IMR-90 (cell line): Measurements from ENCODE around the gene PLCL1. TPM values are rescaled to one million over a fixed set of nuclear protein-coding genes. Genes with fewer than 3 reads are reported as not detected.

Experiments used
- ATAC-seq: fragments of 200-7000 bp; cut with Tn5 transposase; 2 replicates; pipeline ENCODE4 v1.9.1; 2020; ENCODE audit warnings: low read depth, mild to moderate bottlenecking, moderate library complexity
- BruUV-seq: library from RNA; stranded (reverse); fragments of 400-500 nt; replicated peaks from 2 replicates; lab custom pipeline; 2021; lab: Mats Ljungman, UMichigan
- CTCF ChIA-PET: fragments of 300-600 bp; formaldehyde crosslinking; extraction: SDS; loops from one replicate; lab custom pipeline; 2021; ENCODE audit warnings: antibody characterized with exemption; lab: Yijun Ruan, JAX
- POLR2A ChIA-PET: fragments of 300-600 bp; sonication (Branson Sonifier 250); formaldehyde crosslinking; loops from one replicate; lab custom pipeline; 2022; ENCODE audit warnings: antibody characterized with exemption; ENCODE audit not compliant: unreplicated experiment; lab: Charles Lee
- DNase-seq: peaks from one replicate; pipeline ENCODE4 v3.0.0; 2013
- H2AFZ ChIP-seq: replicated peaks from 2 replicates; pipeline ENCODE3; 2013; ENCODE audit warnings: low read length, mild to moderate bottlenecking; ENCODE audit not compliant: poor library complexity
- H2AK5ac ChIP-seq: 2 replicates; pipeline ENCODE4 v1.6.1; 2013; ENCODE audit warnings: low read depth, low read length, inconsistent platforms
- H2AK9ac ChIP-seq: replicated peaks from 2 replicates; pipeline ENCODE3; 2013; ENCODE audit warnings: mild to moderate bottlenecking, low read depth, low read length, moderate library complexity; ENCODE audit not compliant: poor library complexity
- H2BK120ac ChIP-seq: 2 replicates; pipeline ENCODE4 v1.6.1; 2013; ENCODE audit warnings: low read depth, low read length, inconsistent platforms
- H2BK15ac ChIP-seq: 3 replicates; pipeline ENCODE4 v1.6.1; 2013; ENCODE audit warnings: low read depth, low read length, inconsistent platforms
- H2BK20ac ChIP-seq: 2 replicates; pipeline ENCODE4 v1.6.1; 2013; ENCODE audit warnings: low read depth, mild to moderate bottlenecking, inconsistent platforms, low read length, moderate library complexity
- H2BK5ac ChIP-seq: 2 replicates; pipeline ENCODE4 v1.6.1; 2013; ENCODE audit warnings: mild to moderate bottlenecking, low read depth, low read length, inconsistent platforms; ENCODE audit not compliant: poor library complexity, severe bottlenecking
- H3K14ac ChIP-seq: replicated peaks from 2 replicates; pipeline ENCODE4 v1.6.1; 2013; ENCODE audit warnings: low read depth, low read length, inconsistent platforms
- H3K18ac ChIP-seq: 2 replicates; pipeline ENCODE4 v1.6.1; 2013; ENCODE audit warnings: low read depth, low read length, control low read depth
- H3K23ac ChIP-seq: 2 replicates; pipeline ENCODE4 v1.6.1; 2013; ENCODE audit warnings: low read depth, low read length, inconsistent platforms
- H3K27ac ChIP-seq: 2 replicates; pipeline ENCODE4 v1.5.1; 2013; ENCODE audit warnings: mild to moderate bottlenecking, control low read depth, low read length; ENCODE audit not compliant: insufficient read depth
- H3K27me3 ChIP-seq: 2 replicates; pipeline ENCODE4 v1.6.1; 2013; ENCODE audit warnings: low read length; ENCODE audit not compliant: control insufficient read depth, insufficient read depth
- H3K36me3 ChIP-seq: 2 replicates; pipeline ENCODE4 v1.6.1; 2013; ENCODE audit warnings: low read length, mixed read lengths; ENCODE audit not compliant: control insufficient read depth, insufficient read depth
- H3K4ac ChIP-seq: 2 replicates; pipeline ENCODE4 v1.6.1; 2013; ENCODE audit warnings: low read depth, low read length, inconsistent platforms
- H3K4me1 ChIP-seq: 2 replicates; pipeline ENCODE4 v1.6.1; 2013; ENCODE audit warnings: low read length, mixed read lengths; ENCODE audit not compliant: control insufficient read depth, insufficient read depth
- H3K4me2 ChIP-seq: 2 replicates; pipeline ENCODE4 v1.6.1; 2013; ENCODE audit warnings: low read depth, mild to moderate bottlenecking, control low read depth, low read length, moderate library complexity
- H3K4me3 ChIP-seq: 2 replicates; pipeline ENCODE4 v1.5.1; 2013; ENCODE audit warnings: low read depth, mild to moderate bottlenecking, control low read depth, low read length, moderate library complexity; ENCODE audit not compliant: insufficient read depth
- H3K56ac ChIP-seq: 2 replicates; pipeline ENCODE4 v1.6.1; 2013; ENCODE audit warnings: low read length, inconsistent platforms; ENCODE audit not compliant: insufficient read depth; ENCODE audit errors: extremely low read depth
- H3K79me1 ChIP-seq, 2 experiments: 2 replicates each; pipeline ENCODE4 v1.6.1; 2013; ENCODE audit warnings: low read length in 2 of 2, inconsistent platforms in 1 of 2, low read depth in 1 of 2
- H3K9ac ChIP-seq: 2 replicates; pipeline ENCODE4 v1.6.1; 2013; ENCODE audit warnings: low read depth, low read length, control low read depth
- H3K9me1 ChIP-seq: 2 replicates; pipeline ENCODE4 v1.6.1; 2013; ENCODE audit warnings: low read length, inconsistent platforms; ENCODE audit not compliant: insufficient read depth
- H3K9me3 ChIP-seq: 2 replicates; pipeline ENCODE4 v1.6.1; 2013; ENCODE audit warnings: low read length; ENCODE audit not compliant: control insufficient read depth, insufficient read depth
- H4K20me1 ChIP-seq: 2 replicates; pipeline ENCODE4 v1.6.1; 2013; ENCODE audit warnings: low read length, inconsistent platforms; ENCODE audit not compliant: insufficient read depth
- H4K5ac ChIP-seq: 2 replicates; pipeline ENCODE4 v1.6.1; 2013; ENCODE audit warnings: mild to moderate bottlenecking, low read depth, low read length, control low read depth
- H4K8ac ChIP-seq, 2 experiments: 2 replicates each; pipeline ENCODE4 v1.6.1; 2013; ENCODE audit warnings: low read depth in 2 of 2, low read length in 2 of 2, control low read depth in 1 of 2, inconsistent platforms in 1 of 2
- H4K91ac ChIP-seq: 2 replicates; pipeline ENCODE4 v1.6.1; 2013; ENCODE audit warnings: low read depth, low read length, inconsistent platforms; ENCODE audit not compliant: insufficient read depth
- BHLHE40 ChIP-seq: fragments of 150-350 bp; IDR thresholded peaks from 2 replicates; pipeline ENCODE4 v1.6.1; 2016; ENCODE audit warnings: mild to moderate bottlenecking, low read depth, low read length
- CTCF ChIP-seq: conservative IDR thresholded peaks from 2 replicates; pipeline ENCODE4 v1.5.1; 2012; ENCODE audit warnings: mild to moderate bottlenecking, low read depth, low read length, improper control_type of control experiment
- ELK1 ChIP-seq: fragments of 150-350 bp; IDR thresholded peaks from 2 replicates; pipeline ENCODE4 v1.6.1; 2016; ENCODE audit warnings: low read depth, mild to moderate bottlenecking, low read length, moderate library complexity, borderline replicate concordance
- FOS ChIP-seq: fragments of 150-350 bp; IDR thresholded peaks from 2 replicates; pipeline ENCODE4 v1.6.1; 2016; ENCODE audit warnings: low read depth, low read length
- MAZ ChIP-seq: IDR thresholded peaks from 2 replicates; pipeline ENCODE4 v1.6.1; 2012; ENCODE audit warnings: low read depth, mild to moderate bottlenecking, low read length, improper control_type of control experiment, moderate library complexity, borderline replicate concordance
- MXI1 ChIP-seq: IDR thresholded peaks from 2 replicates; pipeline ENCODE4 v1.6.1; 2012; ENCODE audit warnings: low read depth, mild to moderate bottlenecking, low read length, moderate library complexity, borderline replicate concordance
- RAD21 ChIP-seq: IDR thresholded peaks from 2 replicates; pipeline ENCODE4 v1.6.1; 2012; ENCODE audit warnings: low read length, improper control_type of control experiment
- RFX5 ChIP-seq: IDR thresholded peaks from 2 replicates; pipeline ENCODE4 v1.8.0; 2012; ENCODE audit warnings: low read depth, mild to moderate bottlenecking, low read length, moderate library complexity
- WGBS, 2 experiments: methylation state at CpG; one replicate each; pipeline versions ENCODE4 v1.1.5 to v1.1.7; 2013; ENCODE audit warnings: missing lambda C conversion rate in 2 of 2; ENCODE audit not compliant: insufficient read length in 1 of 2; ENCODE audit errors: extremely low coverage in 2 of 2; 5-methylcytosine and 5-hydroxymethylcytosine counted together
- dilution Hi-C: fragments of 300-500 bp; cut with HindIII; formaldehyde crosslinking; loops from one replicate; pipeline ENCODE4 v1.14.3; 2018; ENCODE audit warnings: low sequenced_read_pairs; ENCODE audit not compliant: unreplicated experiment
- in situ Hi-C: fragments of 300-500 bp; cut with MboI; formaldehyde crosslinking; loops from 3 replicates; pipeline ENCODE4 v1.14.3; 2019; ENCODE audit warnings: low sequenced_read_pairs, inconsistent platforms, mixed read lengths
- intact Hi-C: fragments of 100-400 bp; cut with micrococcal nuclease; formaldehyde crosslinking; loops from 2 replicates; pipeline ENCODE4 v1.10.0; 2022
- polyA plus RNA-seq, 3 experiments: library from polyadenylated mRNA; depleted of rRNA; stranded (reverse); fragments of >200 nt; gene quantifications; 2 replicates each; pipeline ENCODE4 v1.2.3, GENCODE V29; 2012; ENCODE audit warnings: low replicate concordance in 1 of 3
- total RNA-seq: library from RNA; depleted of rRNA; stranded (reverse); fragments of >200 nt; gene quantifications from 2 replicates; pipeline ENCODE4 v1.2.3, GENCODE V29; 2012

PLCL1 gene
- total and polyA plus RNA-seq, 2 of the 4 experiments (the other 2 are of a cell fraction): 0.14 to 0.18 TPM

GRCh38 chr2:197950006-197950405 lies 145.6 kb downstream of the PLCL1 start:
- in situ Hi-C loops: no loop called here

More at GRCh38 chr2:197950006-197950405, 145.6 kb downstream of the PLCL1 start:
- H3K18ac ChIP-seq: peak overlapping the region; percentile 6; the same call in 1 of the 2 replicates
- no TSS peak for BruUV-seq
- H3K4ac ChIP-seq: no peak overlapping the region
- no peaks in the 10 kb centered on the region for H3K36me3 ChIP-seq
- ChIA-PET POLR2A (no interaction called here), CTCF (no interaction called here)
- H2BK120ac ChIP-seq: no peak overlapping the region
- no CpG with 5 or more reads among the region's 3 CpGs for WGBS, 2 experiments
- H2BK20ac ChIP-seq: no peak overlapping the region
- intact Hi-C loops (no loop called here), dilution Hi-C loops (no loop called here)
- H2AK9ac ChIP-seq: no peak overlapping the region
- peak overlapping the region; percentile 40; the same call in 1 of the 2 replicates for H3K27ac ChIP-seq
- no peak overlapping the region for H3K9ac ChIP-seq
- H4K20me1 ChIP-seq: no peaks in the 10 kb centered on the region
- H2AK5ac ChIP-seq: no peak overlapping the region
- H3K9me1 ChIP-seq: no peaks in the 10 kb centered on the region
- no peak for ATAC-seq
- no peak overlapping the region for H2BK5ac ChIP-seq
- no peak overlapping the region for H3K56ac ChIP-seq
- H3K4me1 ChIP-seq: no peaks in the 10 kb centered on the region
- TF ChIP-seq FOS (no peak), BHLHE40 (no peak), CTCF (no peak), MAZ (no peak), ELK1 (no peak), MXI1 (no peak), RFX5 (no peak), RAD21 (no peak)
- H3K14ac ChIP-seq: no peak overlapping the region
- H3K79me1 ChIP-seq: no peaks in the 10 kb centered on the region
- no peak overlapping the region for H3K4me2 ChIP-seq
- no peaks in the 10 kb centered on the region for H3K27me3 ChIP-seq
- H4K5ac ChIP-seq: no peak overlapping the region
- no peak overlapping the region for H4K8ac ChIP-seq
- no peak overlapping the region for H3K4me3 ChIP-seq
- no peak overlapping the region for H2BK15ac ChIP-seq
- H2AFZ ChIP-seq: no peak overlapping the region
- H4K91ac ChIP-seq: no peak overlapping the region
- H3K9me3 ChIP-seq: no peaks in the 10 kb centered on the region
- DNase-seq: no peak
- H3K23ac ChIP-seq: no peak overlapping the region
